Choroid plexus epithelial cell (primary cell): ENCODE data around the gene CCDC88B.

Source experiments
- DNase-seq: peaks from one replicate; pipeline ENCODE4 v3.0.0-alpha.2; 2010; ENCODE audit warnings: low read depth
- H3K4me3 ChIP-seq: 2 replicates; pipeline ENCODE4 v1.5.1; 2011; ENCODE audit warnings: low read depth, mild to moderate bottlenecking, control low read depth, low read length, moderate library complexity
- CTCF ChIP-seq: conservative IDR thresholded peaks from 2 replicates; pipeline ENCODE4 v1.5.1; 2011; ENCODE audit warnings: low read depth, mild to moderate bottlenecking, control low read depth, inconsistent platforms, low read length, moderate library complexity

The CCDC88B gene

GRCh38 chr11:64389851-64390250 is 49.8 kb downstream of the CCDC88B start:
- DNase-seq: no peak
- no peak overlapping the region for H3K4me3 ChIP-seq
- TF ChIP-seq CTCF: no peak

DNA sequence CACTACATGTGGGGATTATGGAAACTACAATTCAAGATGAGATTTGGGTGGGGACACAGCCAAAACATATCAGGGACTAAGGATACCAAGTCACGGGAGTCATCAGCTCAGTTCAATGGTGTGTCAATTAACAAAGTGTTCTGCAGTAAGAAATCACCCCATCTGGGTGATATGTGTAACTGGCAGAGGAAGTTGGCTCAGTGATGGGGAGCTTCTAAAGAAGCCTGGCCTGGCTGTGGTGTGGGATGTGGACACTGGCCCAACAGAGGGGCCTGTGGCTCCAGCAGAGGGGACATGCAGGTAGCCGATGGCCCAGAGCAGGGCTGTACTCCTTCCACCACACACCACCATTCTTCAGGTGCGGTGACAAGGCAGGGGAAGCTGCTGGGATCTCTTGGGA is 50.6 kb downstream of the CCDC88B start:
- no peak overlapping the region for H3K4me3 ChIP-seq
- TF ChIP-seq CTCF: no peak
- no peak for DNase-seq

- no peak for TF ChIP-seq CTCF
- H3K4me3 ChIP-seq: no peak overlapping the region
- DNase-seq: no peak
Observed at GRCh38 chr11:64391839-64392238, 51.8 kb downstream of the CCDC88B start.

DNA sequence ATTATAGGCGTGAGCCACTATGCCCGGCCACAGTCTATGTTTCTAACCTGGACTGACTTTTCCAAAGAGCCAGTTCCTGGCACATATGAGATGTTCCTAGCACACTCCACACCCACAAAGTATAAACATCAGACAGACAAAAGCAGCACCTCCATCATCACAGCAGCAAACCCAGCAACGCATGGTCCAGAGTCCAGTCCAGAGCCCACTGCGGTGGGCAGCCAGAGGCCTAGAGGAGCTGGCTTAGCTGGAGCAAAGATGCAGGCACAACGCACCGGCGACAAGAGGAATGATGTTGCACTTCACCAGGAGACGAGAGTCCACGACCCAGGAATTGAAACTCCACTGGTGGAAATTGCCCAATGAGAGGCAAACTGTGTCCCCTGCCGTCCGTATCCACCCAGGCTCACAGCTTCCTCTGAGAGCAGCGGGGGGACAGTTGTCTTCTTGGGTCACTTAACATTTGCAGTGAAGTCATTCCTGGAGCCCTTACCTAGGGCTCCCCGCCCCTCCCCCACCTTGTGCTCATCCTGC is 55.6 kb downstream of the CCDC88B start:
- DNase-seq: no peak
- no peak overlapping the region for H3K4me3 ChIP-seq
- TF ChIP-seq CTCF: no peak

DNA sequence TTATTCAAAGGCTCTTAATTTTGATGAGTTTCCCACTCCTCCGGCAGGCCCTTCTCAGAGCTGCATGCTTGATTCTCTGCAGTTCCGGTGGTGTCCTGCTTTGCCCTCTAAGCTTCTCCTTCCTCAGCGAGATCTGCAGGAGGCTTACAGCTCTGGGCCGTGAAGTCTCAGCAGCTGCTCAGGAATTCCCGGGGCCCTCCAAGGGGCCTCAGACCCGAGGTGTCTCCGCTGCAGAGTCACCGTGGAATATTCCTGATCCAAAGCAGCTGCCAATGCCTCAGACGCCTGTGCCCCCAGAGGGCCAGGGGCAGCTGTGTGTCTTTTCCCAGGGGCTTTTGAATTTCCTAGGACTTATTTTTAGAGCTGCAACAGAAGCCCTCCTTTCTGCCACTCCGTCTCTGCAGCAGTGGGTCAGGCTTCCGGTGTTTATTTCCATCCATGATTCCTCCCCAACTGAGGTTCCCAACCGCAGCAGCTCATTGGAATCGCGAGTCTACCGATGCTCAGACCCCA is 56.1 kb downstream of the CCDC88B start:
- DNase-seq: peak; percentile 62
- no peak overlapping the region for H3K4me3 ChIP-seq
- no peak for TF ChIP-seq CTCF

DNA sequence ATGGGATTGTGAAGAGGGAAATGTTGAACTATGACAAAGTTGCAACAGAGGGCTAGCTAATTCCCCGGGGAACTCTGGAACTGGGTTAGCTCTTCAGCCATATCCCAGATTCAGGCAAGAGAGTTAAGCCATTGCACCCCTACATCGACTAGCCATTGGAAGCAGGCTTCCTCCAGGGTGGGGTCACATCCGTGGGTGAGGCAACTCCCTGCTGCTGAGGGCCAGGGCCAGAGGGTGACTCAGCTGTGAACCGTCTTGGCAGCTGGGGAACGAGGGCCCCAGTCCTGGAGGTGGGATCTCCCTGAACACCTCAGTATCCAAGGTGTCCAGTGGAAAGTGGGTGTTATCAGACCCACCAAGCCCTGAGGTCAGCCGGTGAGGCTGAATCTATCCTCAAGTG is 60.1 kb downstream of the CCDC88B start:
- H3K4me3 ChIP-seq: no peak overlapping the region
- no peak for TF ChIP-seq CTCF
- DNase-seq: peak; percentile 20

DNA sequence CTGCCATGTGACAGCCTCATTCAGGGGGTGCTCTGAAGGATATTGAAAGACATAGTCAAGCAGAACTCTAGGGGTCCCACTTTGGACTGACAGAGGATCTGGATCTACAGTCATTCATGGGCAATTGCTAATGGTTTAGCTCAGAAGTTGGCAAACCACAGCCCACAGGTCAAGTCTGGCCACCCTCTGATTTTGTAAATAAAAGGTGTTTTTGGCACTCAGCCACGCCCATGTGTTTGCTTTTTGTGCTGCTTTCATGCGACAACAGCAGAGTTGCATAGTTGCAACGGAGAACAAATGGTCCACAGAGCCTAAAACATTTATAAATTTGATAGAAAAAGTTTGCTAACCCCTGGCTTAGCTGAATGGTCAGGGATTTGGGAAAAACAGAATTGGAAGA is 60.7 kb downstream of the CCDC88B start:
- H3K4me3 ChIP-seq: no peak overlapping the region
- TF ChIP-seq CTCF: no peak
- no peak for DNase-seq
